ENCODE results near the gene CAMK1D. TPM values are rescaled to one million over a fixed set of nuclear protein-coding genes. Genes with fewer than 3 reads are reported as not detected.
"Not testable (repeated sequence)": the region's sequence is repeated elsewhere in the genome, so short reads cannot be mapped to it uniquely, and the experiment has no call there.

Gene CAMK1D
- polyA plus RNA-seq, 1 of the 3 experiments (the other 2 are of a cell fraction) = 4.1 TPM

- H3K27me3 ChIP-seq (ENCODE audit: insufficient read depth); DNase-seq; H3K9ac ChIP-seq; H3K36me3 ChIP-seq (replicated peaks in 1 of 2; ENCODE audit: control insufficient read depth in 1 of 2, insufficient read depth in 2 of 2, low read length in 1 of 2); H3K4me3 ChIP-seq (ENCODE audit: low read depth in 2 of 2, low read length in 1 of 2); POLR2A ChIA-PET; H3F3A ChIP-seq (replicated peaks; ENCODE audit: insufficient read depth); H3K9me2 ChIP-seq; H3K9me3 ChIP-seq; H3K79me2 ChIP-seq (ENCODE audit: insufficient read depth); H2AFZ ChIP-seq (ENCODE audit: low read depth); H4K20me1 ChIP-seq (ENCODE audit: insufficient read depth); H3K4me2 ChIP-seq; H3K27ac ChIP-seq (ENCODE audit: low read depth in 2 of 2, low read length in 1 of 2): not testable (repeated sequence)
- peaks cover 0 to 16% of the 10 kb centered on the region in 2 experiments; a peak in 1 of 4 replicates for H3K4me1 ChIP-seq (ENCODE audit: control insufficient read depth in 1 of 2, insufficient read depth in 2 of 2, low read depth in 1 of 2, low read length in 1 of 2)
- 92% methylated on average over 6 of the region's 6 CpGs for WGBS (ENCODE audit: low lambda C conversion rate)
- CTCF ChIA-PET = interaction anchor here (0.9 to 5.4 kb wide), 4 partner anchors 10 to 92 kb away, joined by 3 to 28 read pairs (median 4); no protein-coding TSS in a partner anchor
- TF ChIP-seq CTCF (IDR thresholded peaks at IDR 0.05) = peak; percentile 25; the same call in 1 of the 2 replicates
Observed at GRCh38 chr10:12810046-12810445, 460.7 kb downstream of the CAMK1D start.

DNA sequence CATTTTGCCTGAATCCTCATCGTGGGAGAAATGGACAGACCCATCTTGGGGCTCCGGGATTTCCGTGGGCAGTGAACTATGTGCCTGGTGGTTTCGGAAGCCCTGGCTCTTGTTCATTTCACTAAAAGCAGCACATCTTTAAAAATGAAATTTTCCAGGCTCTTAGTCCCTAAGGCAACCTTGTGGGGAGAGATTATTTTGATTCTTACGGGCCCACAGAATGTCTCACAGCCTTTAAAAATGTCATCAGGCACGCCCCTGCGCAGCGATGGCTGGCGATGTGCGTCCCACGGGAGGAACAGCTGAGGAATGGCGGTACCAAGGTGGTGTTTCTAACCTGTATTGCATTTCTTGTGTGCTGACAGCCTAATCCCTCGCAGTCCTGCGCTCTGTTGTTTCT lies 462.5 kb downstream of the CAMK1D start:
- H3K27ac ChIP-seq (ENCODE audit: low read depth in 2 of 2, low read length in 1 of 2) = no peak overlapping the region
- no peaks in the 10 kb centered on the region for H3K36me3 ChIP-seq (replicated peaks in 1 of 2; ENCODE audit: control insufficient read depth in 1 of 2, insufficient read depth in 2 of 2, low read length in 1 of 2)
- ChIA-PET POLR2A (no interaction called here), CTCF (interaction anchor here (1.3 kb wide), 1 partner anchor 36 kb away, joined by 3 read pairs; no protein-coding TSS in a partner anchor)
- H3K9ac ChIP-seq = no peak overlapping the region
- H4K20me1 ChIP-seq (ENCODE audit: insufficient read depth) = no peaks in the 10 kb centered on the region
- H3F3A ChIP-seq (replicated peaks; ENCODE audit: insufficient read depth) = no peaks in the 10 kb centered on the region
- no peaks in the 10 kb centered on the region for H3K9me3 ChIP-seq
- DNase-seq = no peak
- H3K4me3 ChIP-seq (ENCODE audit: low read depth in 2 of 2, low read length in 1 of 2) = no peak overlapping the region
- H3K27me3 ChIP-seq (ENCODE audit: insufficient read depth) = no peaks in the 10 kb centered on the region
- peaks cover 0 to 10% of the 10 kb centered on the region in 2 experiments; a peak in 1 of 4 replicates for H3K4me1 ChIP-seq (ENCODE audit: control insufficient read depth in 1 of 2, insufficient read depth in 2 of 2, low read depth in 1 of 2, low read length in 1 of 2)
- 82% methylated on average over 14 of the region's 14 CpGs for WGBS (ENCODE audit: low lambda C conversion rate)
- H3K9me2 ChIP-seq = no peaks in the 10 kb centered on the region
- no peak overlapping the region for H2AFZ ChIP-seq (ENCODE audit: low read depth)
- H3K79me2 ChIP-seq (ENCODE audit: insufficient read depth) = no peaks in the 10 kb centered on the region
- no peak for TF ChIP-seq NRF1 (IDR thresholded peaks at IDR 0.05; ENCODE audit: low read depth, low read length)
- TF ChIP-seq FOSL2 (IDR thresholded peaks at IDR 0.05; ENCODE audit: borderline replicate concordance, low read depth) = no peak
- TF ChIP-seq SIN3A (IDR thresholded peaks at IDR 0.05; ENCODE audit: borderline replicate concordance, low read depth, low read length) = no peak
- TF ChIP-seq, protein P1, sequence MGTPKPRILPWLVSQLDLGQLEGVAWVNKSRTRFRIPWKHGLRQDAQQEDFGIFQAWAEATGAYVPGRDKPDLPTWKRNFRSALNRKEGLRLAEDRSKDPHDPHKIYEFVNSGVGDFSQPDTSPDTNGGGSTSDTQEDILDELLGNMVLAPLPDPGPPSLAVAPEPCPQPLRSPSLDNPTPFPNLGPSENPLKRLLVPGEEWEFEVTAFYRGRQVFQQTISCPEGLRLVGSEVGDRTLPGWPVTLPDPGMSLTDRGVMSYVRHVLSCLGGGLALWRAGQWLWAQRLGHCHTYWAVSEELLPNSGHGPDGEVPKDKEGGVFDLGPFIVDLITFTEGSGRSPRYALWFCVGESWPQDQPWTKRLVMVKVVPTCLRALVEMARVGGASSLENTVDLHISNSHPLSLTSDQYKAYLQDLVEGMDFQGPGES (IDR thresholded peaks at IDR 0.05; ENCODE audit: low read depth, low read length) = no peak
- TF ChIP-seq TAF1 (IDR thresholded peaks at IDR 0.05; ENCODE audit: borderline replicate concordance, low read depth, low read length) = no peak
- no peak for TF ChIP-seq FOXJ3 (CRISPR knock-in tag; IDR thresholded peaks at IDR 0.05)
- TF ChIP-seq, protein P2, sequence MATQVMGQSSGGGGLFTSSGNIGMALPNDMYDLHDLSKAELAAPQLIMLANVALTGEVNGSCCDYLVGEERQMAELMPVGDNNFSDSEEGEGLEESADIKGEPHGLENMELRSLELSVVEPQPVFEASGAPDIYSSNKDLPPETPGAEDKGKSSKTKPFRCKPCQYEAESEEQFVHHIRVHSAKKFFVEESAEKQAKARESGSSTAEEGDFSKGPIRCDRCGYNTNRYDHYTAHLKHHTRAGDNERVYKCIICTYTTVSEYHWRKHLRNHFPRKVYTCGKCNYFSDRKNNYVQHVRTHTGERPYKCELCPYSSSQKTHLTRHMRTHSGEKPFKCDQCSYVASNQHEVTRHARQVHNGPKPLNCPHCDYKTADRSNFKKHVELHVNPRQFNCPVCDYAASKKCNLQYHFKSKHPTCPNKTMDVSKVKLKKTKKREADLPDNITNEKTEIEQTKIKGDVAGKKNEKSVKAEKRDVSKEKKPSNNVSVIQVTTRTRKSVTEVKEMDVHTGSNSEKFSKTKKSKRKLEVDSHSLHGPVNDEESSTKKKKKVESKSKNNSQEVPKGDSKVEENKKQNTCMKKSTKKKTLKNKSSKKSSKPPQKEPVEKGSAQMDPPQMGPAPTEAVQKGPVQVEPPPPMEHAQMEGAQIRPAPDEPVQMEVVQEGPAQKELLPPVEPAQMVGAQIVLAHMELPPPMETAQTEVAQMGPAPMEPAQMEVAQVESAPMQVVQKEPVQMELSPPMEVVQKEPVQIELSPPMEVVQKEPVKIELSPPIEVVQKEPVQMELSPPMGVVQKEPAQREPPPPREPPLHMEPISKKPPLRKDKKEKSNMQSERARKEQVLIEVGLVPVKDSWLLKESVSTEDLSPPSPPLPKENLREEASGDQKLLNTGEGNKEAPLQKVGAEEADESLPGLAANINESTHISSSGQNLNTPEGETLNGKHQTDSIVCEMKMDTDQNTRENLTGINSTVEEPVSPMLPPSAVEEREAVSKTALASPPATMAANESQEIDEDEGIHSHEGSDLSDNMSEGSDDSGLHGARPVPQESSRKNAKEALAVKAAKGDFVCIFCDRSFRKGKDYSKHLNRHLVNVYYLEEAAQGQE (IDR thresholded peaks at IDR 0.05; ENCODE audit: low read depth, low read length) = no peak
- no peak for TF ChIP-seq EZH2phosphoT487 (IDR thresholded peaks at IDR 0.05; ENCODE audit: borderline replicate concordance, low read depth)
- TF ChIP-seq USF1 (IDR thresholded peaks at IDR 0.05; ENCODE audit: borderline replicate concordance, low read depth) = no peak
- no peak for TF ChIP-seq USF2 (IDR thresholded peaks at IDR 0.05; ENCODE audit: borderline replicate concordance, low read depth, low read length)
- no peak for TF ChIP-seq RCOR1 (IDR thresholded peaks at IDR 0.05; ENCODE audit: low read length)
- no peak for TF ChIP-seq CTCF (IDR thresholded peaks at IDR 0.05)
- no peak for TF ChIP-seq RXRA (IDR thresholded peaks at IDR 0.05; ENCODE audit: borderline replicate concordance, low read depth)
- H3K4me2 ChIP-seq = no peak overlapping the region

Data from SK-N-SH (cell line).